OCI-LY3 (cell line): ENCODE measurements around the gene JARID2.

Source experiments
- H2AFZ ChIP-seq: fragments of 200-600, 300-600 bp; shearing (Covaris generic); 2 replicates; pipeline ENCODE4 v1.6.0; 2014; ENCODE audit warnings: antibody characterized with exemption, low read depth, low read length
- H3K27ac ChIP-seq: fragments of 200-600, 300-600 bp; sonication (generic); 2 replicates; pipeline ENCODE4 v1.5.1; 2014; ENCODE audit warnings: mild to moderate bottlenecking, low read length, moderate library complexity, mixed read lengths
- H3K27me3 ChIP-seq: fragments of 200-600, 300-600 bp; sonication (generic); 2 replicates; pipeline ENCODE4 v1.6.1; 2014; ENCODE audit warnings: low read depth, low read length, mixed read lengths
- H3K36me3 ChIP-seq: fragments of 200-600, 300-600 bp; sonication (generic); replicated peaks from 2 replicates; pipeline ENCODE3; 2014; ENCODE audit warnings: low read depth, low read length, mixed read lengths
- H3K4me1 ChIP-seq: fragments of 300-600, 200-600 bp; sonication (generic); 2 replicates; pipeline ENCODE4 v1.6.1; 2014; ENCODE audit warnings: low read length, mixed read lengths
- H3K4me2 ChIP-seq: fragments of 200-600, 300-600 bp; sonication (generic); 2 replicates; pipeline ENCODE4 v1.6.1; 2014; ENCODE audit warnings: low read length, mixed read lengths
- H3K4me3 ChIP-seq: fragments of 300-600, 200-600 bp; sonication (generic); 2 replicates; pipeline ENCODE4 v1.5.1; 2014; ENCODE audit warnings: antibody characterized with exemption, mild to moderate bottlenecking, low read length, moderate library complexity
- H3K79me2 ChIP-seq: fragments of 300-600, 200-600 bp; shearing (Covaris generic); 2 replicates; pipeline ENCODE4 v1.6.1; 2014; ENCODE audit warnings: mild to moderate bottlenecking, low read length, mixed read lengths
- H3K9ac ChIP-seq: fragments of 300-600, 200-600 bp; shearing (Covaris generic); 2 replicates; pipeline ENCODE4 v1.6.0; 2014; ENCODE audit warnings: mild to moderate bottlenecking, low read length, moderate library complexity
- H3K9me3 ChIP-seq: fragments of 200-600, 300-600 bp; shearing (Covaris generic); 2 replicates; pipeline ENCODE4 v1.6.1; 2014; ENCODE audit warnings: low read length, mixed read lengths; ENCODE audit not compliant: insufficient read depth
- H4K20me1 ChIP-seq: fragments of 200-600, 300-600 bp; sonication (generic); 2 replicates; pipeline ENCODE4 v1.6.1; 2016; ENCODE audit warnings: low read length, mixed read lengths; ENCODE audit not compliant: insufficient read depth
- CTCF ChIP-seq: fragments of 200-600, 300-600 bp; sonication (generic); IDR thresholded peaks from 2 replicates; pipeline ENCODE4 v1.5.1; 2014; ENCODE audit warnings: antibody characterized with exemption, low read length, low read depth
- EZH2phosphoT487 ChIP-seq: fragments of 200-600 bp; shearing (Covaris generic); IDR thresholded peaks from 2 replicates; pipeline ENCODE4 v1.6.1; 2018; ENCODE audit warnings: antibody characterized with exemption, mixed run types, low read depth

The JARID2 gene

DNA sequence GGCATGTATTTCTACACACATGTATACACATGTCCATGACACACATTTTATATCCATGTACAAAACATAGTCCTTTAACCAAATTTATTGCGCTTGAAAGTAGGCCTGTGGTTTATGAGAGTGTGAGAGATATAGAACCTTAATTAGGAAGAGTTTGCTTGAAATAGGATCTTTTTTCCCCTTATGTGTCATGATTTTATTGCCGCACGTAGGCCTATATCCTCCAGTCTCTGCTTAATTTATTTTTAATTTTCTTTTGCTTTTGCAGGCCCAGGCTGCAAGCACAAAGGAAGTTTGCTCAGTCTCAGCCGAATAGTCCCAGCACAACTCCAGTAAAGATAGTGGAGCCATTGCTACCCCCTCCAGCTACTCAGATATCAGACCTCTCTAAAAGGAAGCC lies 205.9 kb downstream of the JARID2 start:
- no peak overlapping the region for H3K4me3 ChIP-seq
- peaks cover 34% of the 10 kb centered on the region for H4K20me1 ChIP-seq
- peak overlapping the region; percentile 48; the same call in 1 of the 2 replicates for H3K4me2 ChIP-seq

GRCh38 chr6:15452182-15452941 lies 206.5 kb downstream of the JARID2 start:
- Histone ChIP-seq H3K36me3 (peaks cover 7% of the 10 kb centered on the region), H3K4me1 (peaks cover 18% of the 10 kb centered on the region), H3K4me2 (peak overlapping the region; percentile 48; the same call in 1 of the 2 replicates), H2AFZ (no peak overlapping the region), H3K27ac (peak overlapping the region; percentile 15; the same call in 1 of the 2 replicates), H3K4me3 (no peak overlapping the region), H3K9ac (no peak overlapping the region), H3K27me3 (no peaks in the 10 kb centered on the region), H3K9me3 (no peaks in the 10 kb centered on the region), H4K20me1 (peaks cover 35% of the 10 kb centered on the region), H3K79me2 (peaks cover 18% of the 10 kb centered on the region)
- no peak for TF ChIP-seq EZH2phosphoT487
- no peak for TF ChIP-seq CTCF

More for the DNA sequence above, 205.9 kb downstream of the JARID2 start:
- H3K4me1 ChIP-seq, result peaks cover 13% of the 10 kb centered on the region
- H3K9ac ChIP-seq, result no peak overlapping the region
- peaks cover 7% of the 10 kb centered on the region for H3K36me3 ChIP-seq
- peaks cover 18% of the 10 kb centered on the region for H3K79me2 ChIP-seq
- no peaks in the 10 kb centered on the region for H3K27me3 ChIP-seq
- H3K27ac ChIP-seq, result peak overlapping the region; percentile 15; the same call in 1 of the 2 replicates
- TF ChIP-seq EZH2phosphoT487 (no peak), CTCF (no peak)
- H2AFZ ChIP-seq, result no peak overlapping the region
- H3K9me3 ChIP-seq, result no peaks in the 10 kb centered on the region

DNA sequence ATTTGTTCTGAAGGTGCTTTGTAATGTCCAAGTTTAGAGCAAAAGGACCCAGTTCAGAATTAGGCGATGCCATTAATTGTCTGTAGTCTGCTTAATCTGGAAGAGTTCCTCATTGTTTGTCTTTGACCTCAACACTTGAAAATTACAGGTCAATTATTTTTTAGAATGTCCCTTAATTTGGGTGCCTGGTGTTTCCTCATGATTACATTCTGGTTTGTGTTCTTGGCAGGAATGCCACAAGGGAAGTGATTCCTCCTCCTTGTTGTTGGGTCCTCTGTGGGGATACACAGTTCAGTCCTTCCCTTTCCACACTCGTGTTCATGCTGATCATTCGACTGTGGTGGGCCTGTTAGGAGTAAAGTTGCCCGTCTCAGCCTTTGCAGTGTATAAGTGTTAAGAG lies 207.3 kb downstream of the JARID2 start:
- H3K79me2 ChIP-seq, result peaks cover 18% of the 10 kb centered on the region
- no peak overlapping the region for H3K9ac ChIP-seq
- no peaks in the 10 kb centered on the region for H3K9me3 ChIP-seq
- no peak overlapping the region for H3K4me2 ChIP-seq
- no peaks in the 10 kb centered on the region for H3K27me3 ChIP-seq
- H2AFZ ChIP-seq, result no peak overlapping the region
- H3K4me1 ChIP-seq, result peaks cover 27% of the 10 kb centered on the region
- H3K4me3 ChIP-seq, result no peak overlapping the region
- H3K36me3 ChIP-seq, result peaks cover 7% of the 10 kb centered on the region
- peaks cover 35% of the 10 kb centered on the region for H4K20me1 ChIP-seq
- TF ChIP-seq CTCF (no peak), EZH2phosphoT487 (no peak)
- no peak overlapping the region for H3K27ac ChIP-seq

- peaks cover 36% of the 10 kb centered on the region for H4K20me1 ChIP-seq
- H3K9ac ChIP-seq, result no peak overlapping the region
- H3K4me2 ChIP-seq, result no peak overlapping the region
- peaks cover 22% of the 10 kb centered on the region for H3K79me2 ChIP-seq
- peaks cover 29% of the 10 kb centered on the region for H3K4me1 ChIP-seq
- peaks cover 7% of the 10 kb centered on the region for H3K36me3 ChIP-seq
- H3K27ac ChIP-seq, result no peak overlapping the region
- no peak overlapping the region for H2AFZ ChIP-seq
- H3K4me3 ChIP-seq, result no peak overlapping the region
- no peaks in the 10 kb centered on the region for H3K27me3 ChIP-seq
- TF ChIP-seq EZH2phosphoT487 (no peak), CTCF (no peak)
- no peaks in the 10 kb centered on the region for H3K9me3 ChIP-seq
Measured at GRCh38 chr6:15453622-15454021, 207.8 kb downstream of the JARID2 start.
